ENCODE measurements around the gene ZSCAN31. TPM values are rescaled to one million over a fixed set of nuclear protein-coding genes. Genes with fewer than 3 reads are reported as not detected.
A peak's percentile ranks its signal among the peaks of the same experiment; 100 is the strongest.

The ZSCAN31 gene
- polyA plus RNA-seq (2013, experiment 1 of 2), result 3.5 TPM
- polyA plus RNA-seq (2013, experiment 2 of 2), result 4.3 TPM

GRCh38 chr6:28335564-28336283, at the start of gene ZSCAN31:
Gene ZSCAN31, minus strand, starts transcription at chr6:28336148. Its CDS starts 6,465 bp downstream, at chr6:28329683.
- H3K36me3 ChIP-seq (ENCODE audit: control insufficient read depth, insufficient read depth, low read length), result no peaks in the 10 kb centered on the region
- H4K5ac ChIP-seq (ENCODE audit: low read length), result peak within 1 kb of the TSS; percentile 86
- H3K56ac ChIP-seq (ENCODE audit: low read length), result peak within 1 kb of the TSS; percentile 95
- peak within 1 kb of the TSS; percentile 76 for H3K4me2 ChIP-seq (ENCODE audit: low read length)
- no peak within 1 kb of the TSS for H2BK15ac ChIP-seq (replicated peaks; ENCODE audit: low read depth)
- peak; percentile 99 for DNase-seq
- peak within 1 kb of the TSS; percentile 77 for H3K9ac ChIP-seq (ENCODE audit: low read length)
- H3K27me3 ChIP-seq (ENCODE audit: insufficient read depth, low read length, poor library complexity), result no peaks in the 10 kb centered on the region
- H3K27ac ChIP-seq (ENCODE audit: low read depth, low read length), result peak within 1 kb of the TSS; percentile 96
- peak within 1 kb of the TSS; percentile 52 for H2BK5ac ChIP-seq (ENCODE audit: low read length)
- no peaks in the 10 kb centered on the region for H3K79me1 ChIP-seq (ENCODE audit: low read length)
- H3K79me2 ChIP-seq (ENCODE audit: control insufficient read depth, insufficient read depth, low read length), result no peaks in the 10 kb centered on the region
- peak within 1 kb of the TSS; percentile 78 for H3K4ac ChIP-seq (ENCODE audit: low read depth, low read length)
- H2BK120ac ChIP-seq (ENCODE audit: low read depth, low read length), result no peak within 1 kb of the TSS
- H4K8ac ChIP-seq (ENCODE audit: low read depth, low read length), result peak within 1 kb of the TSS; percentile 95
- H3K18ac ChIP-seq (ENCODE audit: low read length), result peak within 1 kb of the TSS; percentile 89
- H2AK5ac ChIP-seq (ENCODE audit: low read length), result no peak within 1 kb of the TSS
- H3K4me3 ChIP-seq (ENCODE audit: low read length), result peak within 1 kb of the TSS; percentile 54
- H3K4me1 ChIP-seq (ENCODE audit: control insufficient read depth, low read depth, low read length), result peaks cover 7% of the 10 kb centered on the region
- no peak within 1 kb of the TSS for H3K23ac ChIP-seq (ENCODE audit: low read length)
- WGBS (ENCODE audit: extremely low coverage, insufficient coverage, low lambda C conversion rate), result no CpG with 5 or more reads among the region's 35 CpGs

- Histone ChIP-seq H3K36me3 (ENCODE audit: control insufficient read depth, insufficient read depth, low read length) (peaks cover 4% of the 10 kb centered on the region), H3K79me1 (ENCODE audit: low read length) (peaks cover 6% of the 10 kb centered on the region), H4K8ac (ENCODE audit: low read depth, low read length) (no peak overlapping the region), H3K27me3 (ENCODE audit: insufficient read depth, low read length, poor library complexity) (no peaks in the 10 kb centered on the region), H3K79me2 (ENCODE audit: control insufficient read depth, insufficient read depth, low read length) (peaks cover 3% of the 10 kb centered on the region), H3K4me1 (ENCODE audit: control insufficient read depth, low read depth, low read length) (no peaks in the 10 kb centered on the region), H3K4me2 (ENCODE audit: low read length) (no peak overlapping the region), H3K56ac (ENCODE audit: low read length) (no peak overlapping the region), H3K9ac (ENCODE audit: low read length) (no peak overlapping the region), H4K5ac (ENCODE audit: low read length) (no peak overlapping the region), H3K27ac (ENCODE audit: low read depth, low read length) (no peak overlapping the region), H3K18ac (ENCODE audit: low read length) (no peak overlapping the region), H2BK120ac (ENCODE audit: low read depth, low read length) (no peak overlapping the region), H3K4ac (ENCODE audit: low read depth, low read length) (no peak overlapping the region), H3K4me3 (ENCODE audit: low read length) (no peak overlapping the region), H2AK5ac (ENCODE audit: low read length) (no peak overlapping the region), H2BK5ac (ENCODE audit: low read length) (no peak overlapping the region), H3K23ac (ENCODE audit: low read length) (no peak overlapping the region), H2BK15ac (replicated peaks; ENCODE audit: low read depth) (no peak overlapping the region)
- no peak for DNase-seq
- no CpG with 5 or more reads among the region's 2 CpGs for WGBS (ENCODE audit: extremely low coverage, insufficient coverage, low lambda C conversion rate)
Measured at GRCh38 chr6:28384143-28384533, 48.2 kb upstream of the ZSCAN31 start.

- peaks cover 4% of the 10 kb centered on the region for H3K36me3 ChIP-seq (ENCODE audit: control insufficient read depth, insufficient read depth, low read length)
- H4K8ac ChIP-seq (ENCODE audit: low read depth, low read length), result no peak overlapping the region
- peak overlapping the region; percentile 36 for H3K4me3 ChIP-seq (ENCODE audit: low read length)
- H4K5ac ChIP-seq (ENCODE audit: low read length), result peak overlapping the region; percentile 21
- H3K9ac ChIP-seq (ENCODE audit: low read length), result peak overlapping the region; percentile 67
- no peaks in the 10 kb centered on the region for H3K4me1 ChIP-seq (ENCODE audit: control insufficient read depth, low read depth, low read length)
- H3K79me1 ChIP-seq (ENCODE audit: low read length), result peaks cover 6% of the 10 kb centered on the region
- no peaks in the 10 kb centered on the region for H3K27me3 ChIP-seq (ENCODE audit: insufficient read depth, low read length, poor library complexity)
- DNase-seq, result peak; percentile 97
- peak overlapping the region; percentile 87 for H3K56ac ChIP-seq (ENCODE audit: low read length)
- H3K27ac ChIP-seq (ENCODE audit: low read depth, low read length), result peak overlapping the region; percentile 63
- no peak overlapping the region for H3K4ac ChIP-seq (ENCODE audit: low read depth, low read length)
- no peak overlapping the region for H3K23ac ChIP-seq (ENCODE audit: low read length)
- H3K79me2 ChIP-seq (ENCODE audit: control insufficient read depth, insufficient read depth, low read length), result peaks cover 3% of the 10 kb centered on the region
- H2BK5ac ChIP-seq (ENCODE audit: low read length), result no peak overlapping the region
- H2BK120ac ChIP-seq (ENCODE audit: low read depth, low read length), result no peak overlapping the region
- H3K18ac ChIP-seq (ENCODE audit: low read length), result no peak overlapping the region
- peak overlapping the region; percentile 82 for H3K4me2 ChIP-seq (ENCODE audit: low read length)
- no peak overlapping the region for H2AK5ac ChIP-seq (ENCODE audit: low read length)
- no peak overlapping the region for H2BK15ac ChIP-seq (replicated peaks; ENCODE audit: low read depth)
- WGBS (ENCODE audit: extremely low coverage, insufficient coverage, low lambda C conversion rate), result no CpG with 5 or more reads among the region's 31 CpGs
Measured at GRCh38 chr6:28383235-28384142, 47.5 kb upstream of the ZSCAN31 start.

- Histone ChIP-seq H2AK5ac (ENCODE audit: low read length) (no peak overlapping the region), H3K56ac (ENCODE audit: low read length) (no peak overlapping the region), H3K27me3 (ENCODE audit: insufficient read depth, low read length, poor library complexity) (no peaks in the 10 kb centered on the region), H3K79me2 (ENCODE audit: control insufficient read depth, insufficient read depth, low read length) (peaks cover 3% of the 10 kb centered on the region), H2BK120ac (ENCODE audit: low read depth, low read length) (no peak overlapping the region), H4K5ac (ENCODE audit: low read length) (no peak overlapping the region), H3K4me2 (ENCODE audit: low read length) (no peak overlapping the region), H3K23ac (ENCODE audit: low read length) (no peak overlapping the region), H3K27ac (ENCODE audit: low read depth, low read length) (no peak overlapping the region), H3K4me3 (ENCODE audit: low read length) (no peak overlapping the region), H3K9ac (ENCODE audit: low read length) (no peak overlapping the region), H3K4me1 (ENCODE audit: control insufficient read depth, low read depth, low read length) (no peaks in the 10 kb centered on the region), H2BK15ac (replicated peaks; ENCODE audit: low read depth) (no peak overlapping the region), H3K4ac (ENCODE audit: low read depth, low read length) (no peak overlapping the region), H3K36me3 (ENCODE audit: control insufficient read depth, insufficient read depth, low read length) (peaks cover 4% of the 10 kb centered on the region), H2BK5ac (ENCODE audit: low read length) (no peak overlapping the region), H3K79me1 (ENCODE audit: low read length) (peaks cover 5% of the 10 kb centered on the region), H4K8ac (ENCODE audit: low read depth, low read length) (no peak overlapping the region), H3K18ac (ENCODE audit: low read length) (no peak overlapping the region)
- no peak for DNase-seq
- no CpG with 5 or more reads among the region's 2 CpGs for WGBS (ENCODE audit: extremely low coverage, insufficient coverage, low lambda C conversion rate)
Measured at GRCh38 chr6:28380381-28380780, 44.4 kb upstream of the ZSCAN31 start.

- H4K5ac ChIP-seq (ENCODE audit: low read length), result no peak overlapping the region
- peaks cover 5% of the 10 kb centered on the region for H3K79me1 ChIP-seq (ENCODE audit: low read length)
- no peak overlapping the region for H3K18ac ChIP-seq (ENCODE audit: low read length)
- no peak overlapping the region for H2BK5ac ChIP-seq (ENCODE audit: low read length)
- no peak overlapping the region for H2BK120ac ChIP-seq (ENCODE audit: low read depth, low read length)
- H3K4me2 ChIP-seq (ENCODE audit: low read length), result no peak overlapping the region
- H3K56ac ChIP-seq (ENCODE audit: low read length), result no peak overlapping the region
- H3K79me2 ChIP-seq (ENCODE audit: control insufficient read depth, insufficient read depth, low read length), result peaks cover 3% of the 10 kb centered on the region
- H4K8ac ChIP-seq (ENCODE audit: low read depth, low read length), result no peak overlapping the region
- no peak overlapping the region for H2AK5ac ChIP-seq (ENCODE audit: low read length)
- H3K36me3 ChIP-seq (ENCODE audit: control insufficient read depth, insufficient read depth, low read length), result peaks cover 4% of the 10 kb centered on the region
- H3K4ac ChIP-seq (ENCODE audit: low read depth, low read length), result no peak overlapping the region
- no peak overlapping the region for H3K4me3 ChIP-seq (ENCODE audit: low read length)
- no peak overlapping the region for H2BK15ac ChIP-seq (replicated peaks; ENCODE audit: low read depth)
- H3K4me1 ChIP-seq (ENCODE audit: control insufficient read depth, low read depth, low read length), result no peaks in the 10 kb centered on the region
- no peak overlapping the region for H3K9ac ChIP-seq (ENCODE audit: low read length)
- no peak overlapping the region for H3K23ac ChIP-seq (ENCODE audit: low read length)
- H3K27ac ChIP-seq (ENCODE audit: low read depth, low read length), result no peak overlapping the region
- no peak for DNase-seq
- H3K27me3 ChIP-seq (ENCODE audit: insufficient read depth, low read length, poor library complexity), result no peaks in the 10 kb centered on the region
Measured at GRCh38 chr6:28378644-28379043, 42.7 kb upstream of the ZSCAN31 start.

Measured in mesendoderm (in vitro differentiated cells).